ENCODE data around the gene CHMP4A. TPM values are rescaled to one million over a fixed set of nuclear protein-coding genes. Genes with fewer than 3 reads are reported as not detected.
A peak's percentile ranks its signal among the peaks of the same experiment; 100 is the strongest.

CHMP4A gene
- total RNA-seq, 1 experiment from 2014 or later, result 32.7 TPM

GRCh38 chr14:24195186-24196070 lies 17.9 kb downstream of the CHMP4A start, which contains the start of gene TM9SF1 (continued):
- TF ChIP-seq ZNF219 (CRISPR knock-in tag; IDR thresholded peaks at IDR 0.05; ENCODE audit: borderline replicate concordance), result no peak
- peak; percentile 54; the same call in 1 of the 2 replicates for TF ChIP-seq FOXP1 (CRISPR knock-in tag; IDR thresholded peaks at IDR 0.05; ENCODE audit: borderline replicate concordance)
- peak; percentile 61; the same call in 1 of the 2 replicates for TF ChIP-seq CREM (CRISPR knock-in tag; IDR thresholded peaks at IDR 0.05)
- TF ChIP-seq ATF3 (CRISPR knock-in tag; conservative IDR thresholded peaks at IDR 0.05), result no peak
- no peak for TF ChIP-seq IRF2 (CRISPR knock-in tag; IDR thresholded peaks at IDR 0.05; ENCODE audit: borderline replicate concordance, low read depth)
- no peak for TF ChIP-seq ZNF423 (CRISPR knock-in tag; IDR thresholded peaks at IDR 0.05)
- TF ChIP-seq PREB (CRISPR knock-in tag; IDR thresholded peaks at IDR 0.05; ENCODE audit: borderline replicate concordance), result peak; percentile 33; the same call in 1 of the 2 replicates
- TF ChIP-seq ZNF121 (CRISPR knock-in tag; IDR thresholded peaks at IDR 0.05), result no peak
- TF ChIP-seq ATF2 (CRISPR knock-in tag; IDR thresholded peaks at IDR 0.05; ENCODE audit: borderline replicate concordance, low read depth), result no peak
- TF ChIP-seq GRHL2 (CRISPR knock-in tag; IDR thresholded peaks at IDR 0.05; ENCODE audit: insufficient replicate concordance, severe bottlenecking), result no peak
- no peak for TF ChIP-seq ATF1 (CRISPR knock-in tag; IDR thresholded peaks at IDR 0.05)
- TF ChIP-seq ZNF317 (CRISPR knock-in tag; IDR thresholded peaks at IDR 0.05; ENCODE audit: borderline replicate concordance, low read depth), result 0 out of 2 replicates have a peak, but pooled peaks have one; percentile 10
- TF ChIP-seq MAX (CRISPR knock-in tag; IDR thresholded peaks at IDR 0.05), result peak; percentile 99
- no peak for TF ChIP-seq ZNF416 (CRISPR knock-in tag; IDR thresholded peaks at IDR 0.05)
- TF ChIP-seq NR3C1 (CRISPR knock-in tag; conservative IDR thresholded peaks at IDR 0.05; ENCODE audit: low read depth), result no peak; the same call in 1 of the 2 replicates
- no peak for TF ChIP-seq NR1H2 (CRISPR knock-in tag; IDR thresholded peaks at IDR 0.05)
- peak; percentile 70; the same call in 1 of the 2 replicates for TF ChIP-seq RELA (CRISPR knock-in tag; IDR thresholded peaks at IDR 0.05; ENCODE audit: borderline replicate concordance)
- TF ChIP-seq SOX15 (CRISPR knock-in tag; IDR thresholded peaks at IDR 0.05), result no peak
- TF ChIP-seq NFE2L1 (CRISPR knock-in tag; IDR thresholded peaks at IDR 0.05), result peak; percentile 87
- TF ChIP-seq PRRX2 (CRISPR knock-in tag; IDR thresholded peaks at IDR 0.05), result no peak; the same call in 1 of the 2 replicates
- no peak for TF ChIP-seq ZNF396 (CRISPR knock-in tag; IDR thresholded peaks at IDR 0.05; ENCODE audit: borderline replicate concordance)
- TF ChIP-seq NFATC4 (CRISPR knock-in tag; IDR thresholded peaks at IDR 0.05), result no peak
- TF ChIP-seq ESRRA (CRISPR knock-in tag; IDR thresholded peaks at IDR 0.05; ENCODE audit: borderline replicate concordance), result peak; percentile 76; the same call in 1 of the 2 replicates
- no peak for TF ChIP-seq ZNF532 (CRISPR knock-in tag; IDR thresholded peaks at IDR 0.05; ENCODE audit: borderline replicate concordance)
- peak; percentile 93 for TF ChIP-seq CBFB (CRISPR knock-in tag; IDR thresholded peaks at IDR 0.05; ENCODE audit: low read depth)
- no peak for TF ChIP-seq ZNF671 (CRISPR knock-in tag; IDR thresholded peaks at IDR 0.05)
- no peak for TF ChIP-seq OVOL2 (CRISPR knock-in tag; IDR thresholded peaks at IDR 0.05; ENCODE audit: borderline replicate concordance)
- peak; percentile 70 for TF ChIP-seq MYBL2 (CRISPR knock-in tag; IDR thresholded peaks at IDR 0.05)
- no peak for TF ChIP-seq ELF4 (CRISPR knock-in tag; IDR thresholded peaks at IDR 0.05; ENCODE audit: low read depth)
- 0 out of 2 replicates have a peak, but pooled peaks have one; percentile 33 for TF ChIP-seq SMAD3 (CRISPR knock-in tag; IDR thresholded peaks at IDR 0.05; ENCODE audit: borderline replicate concordance)
